Measurements from ENCODE around the gene PLXNC1.

GRCh38 chr12:94170690-94171594 lies 22.6 kb downstream of the PLXNC1 start:
- TF ChIP-seq MAX (IDR thresholded peaks at IDR 0.05) (no peak), TAF1 (conservative IDR thresholded peaks at IDR 0.05) (no peak)
